ENCODE measurements around the gene RAB1A.

- no peak for TF ChIP-seq CTCF (IDR thresholded peaks at IDR 0.05; ENCODE audit: low read depth, low read length, poor library complexity, severe bottlenecking)
- no peak for TF ChIP-seq EZH2phosphoT487 (IDR thresholded peaks at IDR 0.05; ENCODE audit: borderline replicate concordance, low read length)
Observed at GRCh38 chr2:65177751-65178442, 48.0 kb upstream of the RAB1A start.

Data from DOHH2 (cell line).